HL-60/S4 (cell line): ENCODE results near the gene PHYKPL.
"Not testable (repeated sequence)": the region's sequence is repeated elsewhere in the genome, so short reads cannot be mapped to it uniquely, and the experiment has no call there.

Source experiments
- in situ Hi-C: fragments of 300-500 bp; cut with MboI; formaldehyde crosslinking; loops from 2 replicates; pipeline ENCODE4 v1.14.3; 2022; ENCODE audit warnings: low sequenced_read_pairs

PHYKPL gene

GRCh38 chr5:178198706-178199105 is 33.9 kb downstream of the PHYKPL start:
- in situ Hi-C loops: no loop called here

DNA sequence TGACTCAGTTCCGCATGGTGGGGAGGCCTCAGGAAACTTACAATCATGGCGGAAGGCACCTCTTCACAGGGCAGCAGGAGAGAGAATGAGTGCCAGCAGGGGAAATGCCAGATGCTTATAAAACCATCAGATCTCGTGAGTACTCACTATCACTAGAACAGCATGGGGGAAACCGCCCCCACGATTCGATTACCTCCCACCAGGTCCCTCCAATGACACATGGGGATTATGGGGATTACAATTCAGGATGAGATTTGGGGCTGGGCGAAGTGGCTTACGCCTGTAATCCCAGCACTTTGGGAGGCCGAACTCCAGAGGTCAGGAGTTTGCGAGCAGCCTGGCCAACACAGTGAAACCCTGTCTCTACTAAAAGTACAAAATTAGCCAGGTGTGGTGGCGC is 34.5 kb downstream of the PHYKPL start:
- in situ Hi-C loops: not testable (repeated sequence)

GRCh38 chr5:178196986-178197385 is 35.6 kb downstream of the PHYKPL start:
- in situ Hi-C loops: no loop called here

- in situ Hi-C loops: no loop called here
These were observed 36.3 kb downstream of the PHYKPL start for GRCh38 chr5:178196281-178196812.

DNA sequence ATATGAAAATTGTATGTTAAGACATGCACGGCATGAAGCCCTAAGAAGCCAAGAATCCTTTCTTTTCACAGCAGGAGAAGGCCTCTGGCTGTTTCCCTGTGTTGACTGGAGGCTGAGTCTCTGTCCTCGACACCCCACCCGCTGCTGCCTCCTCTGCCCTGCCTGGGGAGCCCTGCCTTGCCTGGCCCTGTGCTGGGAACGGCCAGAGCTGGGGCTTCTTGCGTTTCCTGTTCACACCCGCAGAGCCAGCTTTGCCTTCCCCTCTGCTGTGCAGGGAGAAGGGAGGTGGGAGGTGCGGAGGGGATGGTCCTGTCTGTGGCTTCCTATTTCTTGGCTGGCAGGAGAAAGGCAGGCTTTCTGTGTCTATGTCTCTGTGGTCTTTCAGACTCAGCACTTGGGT is 38.6 kb downstream of the PHYKPL start:
- in situ Hi-C loops: no loop called here

GRCh38 chr5:178193251-178193809 is 39.3 kb downstream of the PHYKPL start:
- in situ Hi-C loops: no loop called here

DNA sequence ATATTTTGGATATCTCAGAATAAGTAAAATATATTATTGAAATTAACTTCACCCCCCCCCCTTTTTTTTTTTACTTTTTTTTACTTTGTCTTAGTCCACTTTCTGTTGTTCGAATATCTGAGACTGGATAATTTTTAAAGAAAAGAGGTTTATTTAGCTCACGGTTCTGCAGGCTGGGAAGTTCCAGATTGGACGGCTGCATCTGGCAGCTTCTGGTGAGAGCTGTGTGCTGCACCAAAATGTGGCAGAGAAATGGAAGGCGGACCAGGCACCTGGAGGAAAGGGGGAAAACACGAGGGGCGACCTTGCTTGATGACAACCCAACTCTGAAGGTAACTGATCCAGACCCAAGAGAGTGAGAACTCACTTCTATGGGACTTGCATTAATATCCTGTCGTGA is 39.8 kb downstream of the PHYKPL start:
- in situ Hi-C loops: no loop called here

- in situ Hi-C loops: no loop called here
These were observed 40.4 kb downstream of the PHYKPL start for GRCh38 chr5:178192244-178192643.

GRCh38 chr5:178191661-178192060 is 40.9 kb downstream of the PHYKPL start:
- in situ Hi-C loops: no loop called here

- in situ Hi-C loops: no loop called here
These were observed 43.2 kb downstream of the PHYKPL start for GRCh38 chr5:178189433-178189832.

DNA sequence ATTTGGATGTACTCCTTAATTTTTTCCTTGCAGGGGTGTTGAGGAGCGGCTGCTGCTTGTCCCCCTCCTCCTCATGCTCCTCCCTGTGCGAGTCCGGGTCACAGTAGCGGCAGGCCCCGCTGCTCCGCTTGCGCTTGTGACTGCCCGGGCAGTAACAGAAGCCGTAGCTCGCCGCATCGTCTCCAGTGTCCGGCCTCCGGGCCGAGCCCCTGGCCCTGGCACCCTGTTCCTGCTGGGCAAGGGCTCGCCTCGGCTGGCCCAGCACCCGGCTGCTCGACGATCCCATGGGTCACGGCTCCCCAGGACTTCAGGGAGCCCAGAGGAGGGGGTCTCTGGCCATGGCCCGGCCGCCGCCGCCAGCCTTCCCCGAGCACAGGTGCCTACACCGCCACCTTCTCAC is 45.6 kb downstream of the PHYKPL start, which contains the start of gene GMCL2:
TSS of gene GMCL2 (minus strand) at position 358 of the 400 bp plus-strand sequence. CDS start at position 286, 72 bp downstream.
- in situ Hi-C loops: no loop called here

DNA sequence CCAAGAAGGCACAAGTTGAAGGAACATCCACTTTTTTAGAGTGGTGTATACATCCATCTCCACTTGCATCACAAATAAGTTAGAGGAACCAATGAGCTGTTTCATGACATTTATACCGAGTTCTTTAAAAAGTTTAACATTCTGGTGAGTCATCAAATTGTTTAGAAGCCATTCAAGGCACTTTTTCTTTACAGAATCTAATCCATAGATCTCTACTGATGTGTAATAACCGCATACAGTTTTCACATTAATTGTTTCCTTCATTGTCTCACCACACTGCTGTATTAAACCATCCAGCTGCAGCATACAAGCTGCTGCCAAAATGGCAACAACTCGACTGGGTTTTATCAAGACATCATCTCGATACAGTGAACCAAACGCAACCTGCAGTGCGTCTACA is 46.2 kb downstream of the PHYKPL start:
- in situ Hi-C loops: no loop called here

DNA sequence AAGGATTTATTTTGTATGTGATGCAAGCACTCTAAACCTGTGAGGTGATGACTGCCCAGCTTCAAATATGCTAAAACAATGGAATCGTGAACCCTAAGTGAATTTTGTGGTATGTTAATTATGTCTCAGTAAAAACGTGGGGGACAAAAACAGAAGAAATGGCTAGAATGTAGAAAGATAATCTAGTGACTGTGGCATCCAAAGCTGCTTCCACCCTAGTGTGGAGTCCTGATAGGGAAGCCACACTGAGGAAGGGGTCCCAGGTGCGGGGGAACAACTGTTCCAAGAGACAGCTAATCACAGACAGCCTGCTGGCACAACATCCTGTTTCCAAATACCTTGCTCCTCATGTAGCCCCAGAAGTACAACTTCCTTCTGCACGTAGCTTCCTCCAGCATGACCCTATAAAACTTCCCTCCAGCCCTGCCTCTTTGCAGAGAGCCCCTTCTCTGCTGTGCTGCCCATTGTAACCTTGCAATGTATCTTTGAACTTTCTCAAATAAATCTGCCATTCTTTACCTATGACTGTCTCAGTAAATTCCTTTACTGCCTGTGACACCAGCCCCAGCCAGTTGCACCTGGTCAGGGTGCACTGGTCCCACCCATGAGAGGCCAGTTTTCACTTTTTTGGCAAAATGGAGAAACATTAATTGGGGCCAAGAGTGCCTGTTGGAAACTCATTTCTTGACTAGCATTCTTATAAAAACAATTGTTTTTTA is 50.3 kb downstream of the PHYKPL start:
- in situ Hi-C loops: no loop called here

GRCh38 chr5:178180141-178180863 is 52.3 kb downstream of the PHYKPL start:
- in situ Hi-C loops: no loop called here

DNA sequence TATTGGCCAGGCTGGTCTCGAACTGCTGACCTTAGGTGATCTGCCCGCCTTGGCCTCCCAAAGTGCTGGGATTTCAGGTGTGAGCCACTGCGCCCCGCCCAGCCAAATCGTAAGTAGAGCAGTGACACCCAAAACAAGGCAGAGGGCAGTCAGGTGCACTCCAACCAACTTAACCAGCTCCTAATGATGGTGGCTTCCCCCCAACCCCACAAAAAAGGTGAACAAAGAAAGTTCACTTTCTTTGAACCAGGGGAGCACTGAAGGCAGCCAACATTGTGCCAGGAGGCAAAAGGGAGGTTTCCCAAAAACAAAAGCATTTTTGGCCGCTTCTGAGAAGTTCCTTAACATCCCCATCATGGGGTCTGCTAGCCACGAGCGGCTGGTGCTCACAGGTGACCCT is 55.0 kb downstream of the PHYKPL start:
- in situ Hi-C loops: no loop called here

GRCh38 chr5:178176791-178177190 is 55.8 kb downstream of the PHYKPL start:
- in situ Hi-C loops: no loop called here

- in situ Hi-C loops: no loop called here
These were observed 58.1 kb downstream of the PHYKPL start for GRCh38 chr5:178174456-178174855.

- in situ Hi-C loops: no loop called here
These were observed 62.1 kb downstream of the PHYKPL start for GRCh38 chr5:178170455-178170854.

DNA sequence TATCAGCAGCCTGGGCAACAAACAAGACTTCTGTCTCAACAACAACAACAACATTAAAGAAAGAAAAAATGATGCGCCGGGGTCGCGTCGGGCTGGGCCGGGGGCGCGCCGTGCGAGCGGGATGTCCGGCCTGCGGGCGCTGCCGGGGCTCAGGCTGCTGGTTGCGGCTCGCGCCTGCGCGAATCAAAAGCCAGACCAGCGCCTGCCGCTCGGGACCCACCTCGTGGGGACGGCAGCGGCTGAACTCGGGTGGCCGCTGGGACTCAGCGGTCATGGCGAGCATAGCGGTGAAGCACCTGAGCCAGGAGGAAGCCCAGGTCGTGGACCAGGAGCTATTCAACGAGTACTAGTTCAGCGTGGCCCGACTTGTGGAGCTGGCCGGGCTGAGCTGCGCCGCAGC is 67.0 kb downstream of the PHYKPL start:
- in situ Hi-C loops: no loop called here

DNA sequence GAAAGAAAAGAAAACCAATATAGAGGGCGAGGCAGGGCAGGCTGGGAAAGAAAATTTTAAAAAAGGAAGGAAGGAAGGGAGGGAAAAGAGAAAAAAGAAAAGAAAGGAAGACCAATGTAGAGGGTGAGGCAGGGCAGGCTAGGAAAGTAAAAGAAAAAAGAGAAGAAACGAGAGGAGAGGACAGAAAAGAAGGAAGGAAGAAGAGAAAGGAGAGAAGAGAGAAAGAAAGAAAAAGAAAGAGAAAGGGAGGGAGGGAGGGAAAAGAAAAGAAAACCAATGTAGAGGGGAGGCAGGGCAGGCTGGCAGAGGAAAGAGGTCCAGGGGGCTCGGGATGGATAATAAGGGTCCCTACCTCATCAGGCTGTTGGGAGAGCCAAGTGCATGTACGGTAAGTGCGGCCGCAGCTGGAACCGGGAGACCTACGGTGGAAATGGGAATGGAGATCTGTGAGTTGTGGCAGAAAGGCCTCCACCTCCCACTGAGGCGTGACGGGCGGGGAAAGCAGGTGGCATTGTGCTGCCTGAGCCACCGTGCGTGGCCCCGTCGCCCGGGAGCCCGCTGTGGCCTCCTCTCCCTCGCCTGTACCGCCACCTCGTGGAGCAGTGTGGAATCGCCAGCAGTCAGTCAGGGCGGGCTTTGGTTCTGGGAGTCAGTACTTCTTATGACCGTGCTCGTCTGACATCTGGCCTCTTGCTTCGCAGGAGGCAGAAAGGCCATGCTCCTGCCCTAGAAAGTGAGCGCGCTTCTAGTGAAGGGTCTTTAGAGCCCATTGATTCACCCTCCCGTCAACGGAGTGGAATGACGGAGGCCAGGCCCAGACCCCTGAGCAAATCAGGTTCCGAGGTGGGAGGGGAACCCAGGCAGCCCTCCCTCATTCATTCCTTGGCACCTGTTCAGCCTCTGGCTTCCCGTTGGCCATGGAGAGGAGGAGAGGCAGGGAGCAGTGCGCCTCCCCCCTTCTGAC is 68.5 kb downstream of the PHYKPL start:
- in situ Hi-C loops: no loop called here

- in situ Hi-C loops: no loop called here
These were observed 70.1 kb downstream of the PHYKPL start for GRCh38 chr5:178162481-178162880.
